H1 (cell line): Measurements from ENCODE around the gene DENND1A.

Experiments used
- ASH2L ChIP-seq: fragments of 200-600, 300-600 bp; sonication (generic); IDR thresholded peaks from one replicate; pipeline ENCODE4 v1.7.1; 2017; ENCODE audit warnings: low read length
- BRCA1 ChIP-seq: IDR thresholded peaks from 2 replicates; pipeline ENCODE4 v1.6.1; 2012; ENCODE audit warnings: low read depth, low read length, improper control_type of control experiment
- CHD2 ChIP-seq: IDR thresholded peaks from 2 replicates; pipeline ENCODE4 v1.6.1; 2012; ENCODE audit warnings: low read length, improper control_type of control experiment
- CTCF ChIP-seq, 3 experiments: IDR thresholded peaks; 1 replicate in 2 of 3; 2 replicates in 1 of 3; pipeline versions ENCODE4 v1.5.1 to v1.6.1; 2011; ENCODE audit warnings: low read length in 3 of 3, mild to moderate bottlenecking in 3 of 3, inconsistent platforms in 2 of 3, low read depth in 1 of 3, moderate library complexity in 1 of 3; ENCODE audit not compliant: insufficient read depth in 1 of 3; ENCODE audit errors: control extremely low read depth in 1 of 3
- EGR1 ChIP-seq: IDR thresholded peaks from 2 replicates; pipeline ENCODE4 v1.6.1; 2011; ENCODE audit warnings: low read depth, low read length, borderline replicate concordance
- GTF2F1 ChIP-seq: IDR thresholded peaks from 2 replicates; pipeline ENCODE4 v1.6.1; 2012; ENCODE audit warnings: low read depth, low read length, improper control_type of control experiment, borderline replicate concordance
- NRF1 ChIP-seq: IDR thresholded peaks from 2 replicates; pipeline ENCODE4 v1.6.1; 2011; ENCODE audit warnings: mild to moderate bottlenecking, low read depth, low read length, improper control_type of control experiment
- POLR2A ChIP-seq, 2 experiments: IDR thresholded peaks; 1 replicate in 1 of 2; 2 replicates in 1 of 2; pipeline ENCODE4 v1.6.1; 2011; ENCODE audit warnings: low read depth in 2 of 2, low read length in 2 of 2, mild to moderate bottlenecking in 2 of 2; ENCODE audit errors: control extremely low read depth in 1 of 2
- SP1 ChIP-seq: IDR thresholded peaks from 2 replicates; pipeline ENCODE4 v1.6.1; 2011; ENCODE audit warnings: low read depth, low read length
- TAF1 ChIP-seq: IDR thresholded peaks from 2 replicates; pipeline ENCODE4 v1.6.1; 2011; ENCODE audit warnings: mild to moderate bottlenecking, low read depth, low read length
- USF2 ChIP-seq: IDR thresholded peaks from 2 replicates; pipeline ENCODE4 v1.6.1; 2011; ENCODE audit warnings: low read length, improper control_type of control experiment
- YY1 ChIP-seq: IDR thresholded peaks from 2 replicates; pipeline ENCODE4 v1.6.1; 2011; ENCODE audit warnings: low read depth, mild to moderate bottlenecking, low read length
- ZNF274 ChIP-seq: IDR thresholded peaks from 2 replicates; pipeline ENCODE4 v1.7.0; 2012; ENCODE audit warnings: low read length, borderline replicate concordance; ENCODE audit errors: extremely low read depth

- TF ChIP-seq USF2 (no peak), CHD2 (no peak), POLR2A (IDR thresholded peaks at IDR 0.05; ENCODE audit: control extremely low read depth in 1 of 2, low read depth in 2 of 2, low read length in 2 of 2) (no peak), TAF1 (no peak), CTCF (IDR thresholded peaks at IDR 0.05; ENCODE audit: control extremely low read depth in 1 of 3, insufficient read depth in 1 of 3, low read depth in 1 of 3, low read length in 3 of 3) (no peak), NRF1 (no peak), SP1 (no peak), ASH2L (no peak), EGR1 (no peak), GTF2F1 (no peak), BRCA1 (no peak), YY1 (no peak), ZNF274 (no peak)
Measured at GRCh38 chr9:123616707-123617106, 313.2 kb downstream of the DENND1A start.
